Activated T-helper 1 cell treated with anti-CD3 and anti-CD28 coated beads, Interleukin-2, amount 50 U/mL, for 16 hours (primary cell): Measurements from ENCODE around the gene KLHDC8B.

Source experiments
- DNase-seq, 2 donors: peaks; one replicate each; pipeline ENCODE4 v3.0.0-alpha.2; 2020; ENCODE audit warnings: low read depth in 1 of 2, low spot score in 1 of 2

Gene KLHDC8B

DNA sequence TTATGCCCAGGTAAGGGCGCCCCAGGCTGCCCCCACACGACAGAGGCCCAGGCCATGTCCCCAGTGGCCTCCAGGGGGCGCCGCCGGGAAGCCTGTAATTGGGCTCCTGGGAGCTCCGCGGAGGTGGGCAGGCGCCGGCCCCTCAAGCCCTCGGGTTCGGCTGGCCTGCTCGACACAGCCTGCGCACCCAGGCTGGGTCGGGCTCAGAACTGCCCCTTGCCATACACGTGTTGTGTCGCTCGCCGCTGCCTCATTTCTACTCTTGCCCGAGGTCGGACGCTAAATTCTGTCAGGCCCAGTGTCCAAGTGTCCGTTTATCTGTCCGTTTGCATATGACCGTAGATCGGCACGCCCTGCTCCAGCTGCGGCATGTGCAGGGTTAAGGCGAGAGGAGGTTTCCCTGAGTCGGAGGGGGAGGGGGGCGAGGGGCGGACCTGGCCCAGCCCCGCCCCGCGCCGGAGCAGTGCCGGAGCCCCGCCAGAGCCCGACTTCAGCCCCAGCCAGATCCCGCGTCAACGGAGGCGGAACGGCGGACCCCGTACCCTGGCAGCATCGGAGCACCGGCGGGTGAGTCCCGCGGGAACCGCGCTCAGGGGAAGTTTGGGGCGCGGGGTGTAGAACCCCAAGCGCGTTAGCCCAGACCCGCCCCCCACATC, at the start of gene KLHDC8B:
KLHDC8B (plus strand) TSS at position 480 of the 656 bp plus-strand sequence. CDS start 1,172 bp downstream, outside the sequence.
- peak; percentile 69 to 72 for DNase-seq

- DNase-seq: no peak
Observed at GRCh38 chr3:49122022-49122421, 49.4 kb upstream of the KLHDC8B start.

DNA sequence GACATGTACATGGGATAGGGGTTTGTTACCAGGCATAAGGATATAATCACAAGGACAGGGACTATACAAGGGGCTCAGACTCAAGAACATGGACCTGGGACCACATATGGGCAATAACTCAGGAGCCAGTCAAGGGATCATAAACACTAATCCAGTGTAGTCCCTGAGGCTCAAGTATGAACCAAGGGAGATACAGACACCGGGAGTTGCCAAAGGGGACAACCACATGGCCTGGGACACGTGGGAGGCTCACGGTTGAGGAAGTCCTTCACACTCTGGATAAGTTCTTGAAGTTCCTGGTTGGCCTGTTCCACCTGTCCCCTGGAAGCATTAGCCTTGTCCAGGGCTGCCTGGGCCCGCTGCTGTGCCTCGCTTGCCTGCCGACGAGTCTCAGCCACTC, 48.9 kb upstream of the KLHDC8B start:
- no peak for DNase-seq

- DNase-seq: no peak
Observed at GRCh38 chr3:49122886-49123545, 48.4 kb upstream of the KLHDC8B start.

GRCh38 chr3:49123687-49124086, 47.7 kb upstream of the KLHDC8B start:
- no peak for DNase-seq

GRCh38 chr3:49124203-49124602, 47.2 kb upstream of the KLHDC8B start:
- no peak for DNase-seq

DNA sequence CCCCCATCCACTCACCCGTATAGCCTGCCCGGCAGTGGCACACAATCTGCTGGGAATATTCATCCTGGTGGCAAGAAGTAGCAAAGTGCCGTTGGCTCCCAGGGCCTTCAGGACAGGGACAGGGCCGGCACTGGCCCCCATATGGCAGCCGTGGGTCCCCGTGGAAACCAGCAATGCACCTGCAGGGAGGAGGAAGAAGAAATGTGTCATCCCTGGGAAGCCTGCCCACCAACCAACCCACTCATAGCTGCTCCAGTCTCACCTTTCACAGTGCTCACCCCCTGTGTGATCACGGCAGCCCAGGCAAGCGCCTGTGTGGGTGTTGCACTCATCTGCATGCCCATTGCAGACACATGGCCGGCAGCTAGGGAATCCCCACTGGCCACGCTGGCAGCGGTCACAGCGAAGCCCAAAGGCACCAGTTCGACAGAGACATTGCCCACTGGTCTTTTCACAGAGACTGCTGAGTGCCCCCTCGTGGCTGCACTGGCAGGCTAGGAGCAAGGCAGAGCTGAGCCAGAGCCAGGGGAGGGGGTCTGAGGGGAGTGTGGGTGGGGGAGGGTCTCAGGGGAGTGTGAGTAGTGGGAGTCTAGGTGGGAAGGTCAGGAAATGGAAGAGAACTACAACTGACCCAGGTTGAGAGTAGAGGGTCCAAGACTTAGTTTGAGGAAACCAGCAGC, 46.3 kb upstream of the KLHDC8B start:
- no peak for DNase-seq

- DNase-seq: no peak
Observed at GRCh38 chr3:49131040-49131439, 40.4 kb upstream of the KLHDC8B start.

DNA sequence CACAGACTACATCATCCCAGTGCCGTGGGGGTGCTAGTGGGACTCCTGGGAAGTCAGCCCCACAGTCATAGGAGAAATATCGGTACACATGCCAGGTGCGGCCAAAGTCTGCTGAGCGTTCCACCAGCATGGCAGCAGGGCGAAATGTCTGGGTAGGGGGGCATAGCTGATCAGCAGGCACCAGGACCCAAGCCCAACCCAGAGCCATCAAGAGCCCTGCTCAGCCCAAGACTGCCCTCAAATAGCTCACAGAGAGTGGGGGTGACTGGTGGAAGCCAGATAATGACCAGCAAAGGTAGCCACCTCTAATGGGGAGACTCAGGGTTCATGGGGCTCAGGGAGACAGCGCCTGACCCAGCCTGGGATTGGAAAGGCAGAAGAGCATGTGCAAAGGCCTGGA, 39.8 kb upstream of the KLHDC8B start:
- no peak for DNase-seq

DNA sequence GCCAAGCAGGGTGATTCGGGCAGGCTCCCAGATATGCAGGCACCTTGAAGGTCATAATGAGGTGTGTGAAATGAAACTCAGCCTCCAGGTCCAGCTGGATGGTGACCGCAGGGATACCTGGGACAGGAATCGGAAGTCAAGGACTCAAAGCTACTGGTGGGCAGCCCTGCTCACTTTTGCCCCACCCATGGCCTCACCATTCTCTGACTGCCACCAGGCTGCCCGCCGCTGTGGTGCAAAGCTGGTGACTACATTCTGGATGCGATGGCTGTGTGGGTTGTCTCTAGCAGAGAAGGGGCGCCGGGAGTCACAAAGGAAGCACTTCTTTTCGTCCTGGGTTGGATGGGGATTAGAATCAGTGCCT, 39.3 kb upstream of the KLHDC8B start:
- DNase-seq: no peak

DNA sequence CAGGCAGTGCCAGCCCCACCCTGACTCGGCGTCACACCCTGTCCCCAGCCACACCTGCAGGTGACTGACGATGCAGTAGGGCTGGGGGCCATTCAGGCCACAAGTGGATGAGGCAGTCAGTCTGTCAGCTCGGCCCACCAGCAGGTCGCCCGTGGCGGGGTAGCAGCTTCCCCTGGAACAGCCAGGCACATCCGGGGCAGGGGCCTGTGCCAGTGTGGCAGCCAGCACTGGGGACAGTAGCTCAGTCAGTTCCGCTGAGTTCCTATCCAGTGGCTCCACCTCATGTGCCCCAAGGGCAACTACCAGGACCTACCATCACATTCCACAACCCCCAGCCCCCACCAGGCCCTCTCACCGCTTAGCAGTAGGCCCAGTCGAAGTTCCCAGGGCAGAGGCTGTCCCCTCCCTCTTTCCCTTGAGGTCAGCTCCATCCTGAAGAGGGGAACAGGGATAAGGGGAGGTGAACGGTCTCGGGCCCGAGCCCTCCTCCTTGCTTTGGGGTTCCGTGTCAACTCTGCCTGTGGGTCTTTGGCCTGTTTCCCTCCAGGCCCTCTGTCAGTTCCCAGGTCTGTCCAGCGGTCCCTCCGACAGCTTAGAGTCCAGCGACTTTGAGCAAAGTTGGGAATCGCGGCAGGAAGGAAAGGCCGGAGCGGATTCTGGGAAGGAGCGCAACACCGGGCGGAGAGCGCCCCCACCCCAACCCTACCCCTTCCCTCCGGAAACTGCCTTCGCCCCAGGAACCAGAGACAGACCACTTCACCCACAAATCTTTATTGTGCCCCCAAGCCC, 38.8 kb upstream of the KLHDC8B start, which contains the start of gene LAMB2:
LAMB2 (minus strand) TSS at position 614 of the 789 bp plus-strand sequence; CDS start at position 431, 183 bp downstream.
- DNase-seq: no peak

DNA sequence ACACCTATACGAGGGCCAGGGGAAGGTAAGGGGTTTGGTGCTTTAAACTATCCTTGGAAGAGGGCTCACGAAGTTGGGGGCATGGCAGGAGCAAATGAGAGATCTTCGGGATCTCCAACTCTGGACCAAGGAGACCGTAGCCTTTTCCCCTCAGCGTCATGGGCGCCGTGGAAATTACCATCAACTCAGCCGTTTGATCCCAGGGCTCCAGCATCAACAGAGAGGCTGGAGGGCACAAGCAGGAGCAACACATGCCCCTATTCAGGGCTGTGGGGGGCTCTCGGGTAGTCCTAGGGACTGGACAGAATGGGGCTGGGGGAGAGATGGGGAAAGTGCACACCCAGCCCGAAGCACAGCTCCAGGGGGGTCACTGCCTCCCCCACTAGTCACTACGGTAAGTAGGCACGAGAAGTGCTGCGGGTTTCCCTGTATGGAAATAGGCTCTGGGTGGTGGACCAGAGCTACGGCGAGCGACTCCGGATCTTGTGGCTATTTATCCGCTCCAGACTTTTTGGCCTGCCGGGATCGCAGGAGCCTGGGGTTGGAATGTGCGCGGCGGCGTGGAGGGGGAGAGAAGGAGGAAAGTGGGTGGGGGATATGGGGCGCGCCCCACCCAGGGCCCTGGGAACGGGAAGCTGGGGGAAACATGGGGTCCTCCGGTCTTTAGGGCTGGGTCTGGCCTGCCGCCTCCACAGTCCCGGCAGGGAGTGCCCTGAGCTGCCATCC, 38.0 kb upstream of the KLHDC8B start:
- no peak for DNase-seq

DNA sequence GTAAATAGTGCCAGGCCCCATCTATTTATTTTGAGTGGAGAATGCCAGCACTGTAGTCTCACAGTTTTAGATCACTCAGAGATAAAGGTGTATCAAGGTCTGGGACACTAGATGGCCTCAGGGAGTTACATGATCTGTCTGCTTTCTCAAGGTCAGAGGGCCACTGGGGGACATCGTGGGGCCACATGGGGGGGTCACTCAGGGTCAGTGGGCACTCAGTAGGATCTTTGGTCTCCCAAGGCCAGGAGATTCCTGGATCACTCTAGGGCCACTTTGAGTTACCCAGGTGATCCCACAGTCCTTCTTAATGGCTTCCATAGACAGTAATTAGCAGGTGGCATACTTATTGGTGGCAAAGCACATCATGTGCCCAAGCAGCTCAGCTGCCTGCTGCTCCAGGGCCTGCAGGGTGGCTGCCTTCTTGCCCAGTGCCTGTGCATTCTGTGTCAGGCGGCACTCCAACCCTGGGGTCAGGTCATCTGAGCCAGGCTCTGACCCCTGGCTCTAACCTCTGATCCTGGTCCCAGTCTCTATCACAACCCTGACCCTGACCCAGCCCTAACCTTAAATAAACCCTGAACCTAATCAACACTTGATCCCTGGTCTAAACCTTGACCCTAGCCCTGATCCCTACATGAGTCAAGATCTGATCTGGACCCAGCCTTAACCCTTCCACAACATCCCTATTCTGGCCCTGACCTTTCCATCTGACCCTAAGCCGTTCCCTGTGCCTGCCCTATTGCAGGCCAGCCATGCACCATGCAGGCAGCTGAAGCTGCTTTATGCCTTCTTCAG, 36.7 kb upstream of the KLHDC8B start:
- no peak for DNase-seq

- no peak for DNase-seq
Observed at GRCh38 chr3:49135499-49135898, 35.9 kb upstream of the KLHDC8B start.

DNA sequence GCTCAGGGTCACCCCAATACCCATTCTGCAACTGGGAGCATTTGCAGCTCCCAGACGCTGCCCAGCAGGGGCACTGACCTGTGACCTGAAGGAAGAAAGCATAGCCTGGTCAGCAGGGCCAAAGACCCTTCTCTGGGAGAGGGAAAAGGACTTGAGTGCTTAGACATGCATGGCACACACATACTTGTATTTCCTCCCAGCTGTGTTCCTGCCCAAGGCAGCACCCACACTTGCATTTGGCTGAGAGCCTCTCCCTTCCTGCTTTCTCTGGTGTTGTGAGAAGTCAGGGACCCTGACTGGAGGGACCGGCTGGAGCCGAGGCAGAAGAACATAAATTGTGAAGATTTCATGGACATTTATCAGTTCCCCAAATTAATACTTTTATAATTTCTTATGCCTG, 31.3 kb upstream of the KLHDC8B start:
- DNase-seq: no peak

DNA sequence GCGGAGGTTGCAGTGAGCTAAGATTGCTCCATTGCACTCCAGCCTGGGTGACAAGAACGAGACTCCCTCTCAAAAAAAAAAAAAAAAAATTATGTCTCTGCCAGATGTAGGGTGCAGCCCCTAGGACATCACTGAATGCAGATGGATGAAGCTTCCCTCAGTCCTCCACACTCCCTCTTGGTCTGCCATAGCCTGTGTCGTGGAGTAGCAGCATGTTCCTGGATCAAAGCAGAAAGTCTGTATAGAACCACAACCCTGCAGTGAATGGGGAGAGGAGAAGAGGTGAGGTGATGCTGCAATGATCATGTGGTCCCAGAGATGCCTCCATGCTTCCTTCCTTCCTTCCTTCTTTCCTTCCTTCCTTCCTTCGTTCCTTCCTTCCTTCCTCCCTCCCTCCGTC, 23.2 kb upstream of the KLHDC8B start:
- no peak for DNase-seq

GRCh38 chr3:49151610-49152009, 19.8 kb upstream of the KLHDC8B start:
- no peak for DNase-seq

GRCh38 chr3:49153349-49153912, 18.0 kb upstream of the KLHDC8B start:
- DNase-seq: no peak

DNA sequence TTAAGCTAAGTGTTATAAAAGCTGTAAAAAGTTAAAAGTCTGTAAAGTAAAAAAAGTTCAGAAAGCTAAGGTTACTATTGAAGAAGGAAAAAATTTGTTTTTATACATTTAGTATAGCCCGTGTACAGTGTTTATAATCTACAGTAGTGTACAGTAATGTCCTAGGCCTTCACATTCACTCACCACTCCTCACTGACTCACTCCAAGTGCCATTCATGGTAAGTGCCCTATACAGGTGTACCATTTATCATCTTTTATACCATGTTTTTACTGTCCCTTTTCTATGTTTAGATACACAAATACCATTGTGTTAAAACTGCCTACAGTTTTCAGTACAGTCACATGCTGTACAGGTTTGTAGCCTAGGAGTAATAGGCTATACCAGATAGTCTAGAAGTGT, 14.1 kb upstream of the KLHDC8B start:
- no peak for DNase-seq
